GM21515 (cell line): ENCODE data around the gene PIGC.

Experiments used
- ATAC-seq: cut with Tn5 transposase; IDR thresholded peaks from one replicate; pipeline ENCODE4 v1.9.1; 2021; ENCODE audit not compliant: unreplicated experiment

The PIGC gene

DNA sequence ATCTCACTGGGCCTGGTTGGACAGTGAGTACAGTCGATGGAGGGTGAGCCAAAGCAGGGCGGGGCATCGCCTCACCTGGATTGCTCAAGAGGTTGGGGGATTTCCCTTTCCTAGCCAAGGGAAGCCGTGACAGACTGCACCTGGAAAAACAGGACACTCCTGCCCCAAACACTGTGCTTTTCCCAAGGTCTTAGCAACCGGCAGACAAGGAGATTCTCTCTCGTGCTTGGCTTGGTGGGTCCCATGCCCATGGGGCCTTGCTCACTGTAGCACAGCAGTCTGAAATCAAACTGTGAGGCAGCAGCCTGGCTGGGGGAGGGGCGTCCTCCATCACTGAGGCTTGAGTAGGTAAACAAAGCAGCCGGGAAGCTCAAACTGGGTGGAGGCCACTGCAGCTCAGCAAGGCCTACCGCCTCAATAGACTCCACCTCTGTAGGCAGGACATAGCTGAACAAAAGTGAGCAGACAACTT is 12.1 kb downstream of the PIGC start:
- ATAC-seq, result no peak

DNA sequence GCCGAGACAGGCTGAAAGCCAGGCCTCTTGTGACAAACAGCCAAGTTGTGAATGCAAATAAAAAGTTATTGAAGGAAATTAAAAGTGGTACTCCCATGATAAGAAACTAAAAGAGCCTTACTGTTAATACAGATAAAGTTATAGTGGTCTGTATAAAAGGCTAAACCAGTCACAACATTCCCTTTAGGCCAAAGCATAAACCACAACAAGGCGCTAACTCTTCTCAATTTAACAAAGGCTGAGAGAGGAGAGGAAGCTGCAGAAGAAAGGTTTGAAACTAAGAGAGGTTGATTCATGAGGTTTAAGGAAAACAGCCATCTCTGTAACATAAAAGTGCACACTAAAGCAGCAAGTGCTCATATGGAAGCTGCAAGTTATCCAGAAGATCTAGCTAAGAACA is 12.7 kb downstream of the PIGC start:
- no peak for ATAC-seq

DNA sequence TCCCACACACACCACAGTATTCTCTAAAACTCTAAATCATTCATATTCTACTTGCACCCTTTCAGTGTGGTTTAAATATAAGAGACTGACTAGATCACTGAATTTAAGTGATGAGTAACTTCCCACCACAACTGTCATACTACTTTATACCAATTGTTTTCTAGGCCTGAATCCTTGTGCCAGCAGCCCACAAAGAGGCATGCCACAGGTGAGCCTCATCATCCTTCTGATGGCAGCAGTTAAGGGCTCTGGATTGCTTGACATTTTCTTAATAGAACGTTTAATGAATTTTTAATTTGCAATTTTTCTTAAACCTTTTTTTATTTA is 13.8 kb downstream of the PIGC start:
- ATAC-seq, result no peak

DNA sequence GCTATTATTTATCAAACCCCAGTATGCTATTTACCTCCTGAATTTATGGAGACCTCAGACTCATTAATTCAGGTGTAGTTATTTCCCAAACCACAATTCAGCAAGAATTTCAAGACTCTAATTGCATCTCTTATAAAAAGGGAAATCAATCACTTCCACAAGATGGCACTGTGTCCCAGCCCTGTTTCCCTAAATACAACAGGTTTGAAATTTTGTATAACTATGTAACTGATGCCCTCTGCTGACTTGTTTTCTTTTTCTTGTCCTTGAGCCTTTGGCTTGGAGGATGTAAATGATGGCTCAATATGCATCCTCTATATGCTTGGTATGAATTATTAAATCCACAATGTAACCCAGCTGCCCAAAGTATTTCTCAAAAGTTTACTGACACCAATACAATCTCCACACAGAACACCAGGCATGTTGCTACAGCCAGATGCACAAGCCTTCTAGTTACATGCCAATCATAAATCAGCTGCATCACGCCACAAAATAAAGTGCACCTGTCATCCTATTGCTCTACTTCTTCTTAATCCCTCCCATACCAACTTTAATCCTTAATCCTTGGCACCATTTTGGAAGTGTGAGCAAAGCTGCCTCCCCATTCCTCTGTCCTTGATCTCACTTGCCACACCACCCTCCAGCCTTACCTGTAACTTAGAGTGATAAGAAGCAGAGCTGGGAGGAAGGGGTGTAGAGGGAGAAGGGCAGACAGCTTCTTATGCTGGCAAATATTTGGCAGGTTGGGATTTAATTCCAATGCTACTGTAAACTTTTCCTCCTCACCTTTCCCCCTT is 14.3 kb downstream of the PIGC start:
- ATAC-seq, result no peak

DNA sequence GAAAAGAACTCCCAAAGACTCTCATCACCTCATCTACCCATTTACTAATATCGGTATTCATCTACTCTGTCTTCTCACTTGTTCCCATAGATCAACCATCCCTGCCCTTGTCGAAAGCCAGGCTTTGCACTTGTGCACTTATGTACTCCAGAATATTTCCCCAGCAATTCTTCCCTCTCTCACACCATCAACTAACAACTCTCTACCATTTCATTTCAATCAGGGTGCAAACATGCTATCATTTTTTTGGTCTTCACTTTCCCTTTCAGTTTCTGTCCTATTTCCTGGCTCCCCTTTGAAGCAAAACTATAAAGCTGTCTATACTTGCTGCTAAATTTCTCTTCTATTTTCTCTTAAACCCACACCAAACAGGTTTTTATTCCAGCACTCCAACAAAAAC is 16.7 kb downstream of the PIGC start:
- no peak for ATAC-seq

DNA sequence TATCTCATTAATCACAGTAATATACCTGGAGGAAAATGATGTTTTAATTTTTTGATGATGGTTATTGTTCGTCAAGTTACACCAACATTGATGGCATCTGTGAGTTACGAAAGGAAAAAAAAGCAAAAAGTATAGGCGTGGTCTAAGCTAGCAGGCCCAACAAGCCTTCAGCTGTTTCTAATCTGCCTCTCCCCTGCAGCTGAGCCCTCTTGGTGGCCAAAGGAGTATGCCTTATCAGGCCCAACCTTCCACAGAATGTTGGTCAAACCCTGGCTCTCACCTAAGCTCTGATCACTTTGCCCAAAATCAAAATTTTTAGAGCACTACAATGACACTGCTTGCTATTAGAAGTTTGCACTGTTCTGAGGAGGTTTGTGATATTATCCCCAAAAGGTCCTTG is 18.5 kb downstream of the PIGC start:
- no peak for ATAC-seq

DNA sequence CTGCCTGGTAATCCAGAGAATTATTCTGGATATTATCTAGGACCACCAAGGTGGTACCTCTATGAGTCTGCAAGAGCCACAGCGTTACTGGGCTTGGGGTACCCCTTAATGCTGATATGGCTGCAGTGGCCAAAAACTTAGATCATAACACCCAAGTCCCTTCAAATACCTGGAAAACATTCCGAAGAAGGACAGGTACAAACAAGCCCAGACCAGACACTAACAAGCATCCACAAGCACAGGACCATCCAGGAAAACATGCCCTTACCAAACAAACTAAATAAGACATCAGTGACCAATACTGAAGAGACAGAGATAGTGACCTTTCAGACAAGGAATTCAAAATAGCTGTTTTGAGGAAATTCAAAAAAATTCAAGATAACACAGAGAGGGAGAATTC is 20.5 kb downstream of the PIGC start:
- no peak for ATAC-seq

DNA sequence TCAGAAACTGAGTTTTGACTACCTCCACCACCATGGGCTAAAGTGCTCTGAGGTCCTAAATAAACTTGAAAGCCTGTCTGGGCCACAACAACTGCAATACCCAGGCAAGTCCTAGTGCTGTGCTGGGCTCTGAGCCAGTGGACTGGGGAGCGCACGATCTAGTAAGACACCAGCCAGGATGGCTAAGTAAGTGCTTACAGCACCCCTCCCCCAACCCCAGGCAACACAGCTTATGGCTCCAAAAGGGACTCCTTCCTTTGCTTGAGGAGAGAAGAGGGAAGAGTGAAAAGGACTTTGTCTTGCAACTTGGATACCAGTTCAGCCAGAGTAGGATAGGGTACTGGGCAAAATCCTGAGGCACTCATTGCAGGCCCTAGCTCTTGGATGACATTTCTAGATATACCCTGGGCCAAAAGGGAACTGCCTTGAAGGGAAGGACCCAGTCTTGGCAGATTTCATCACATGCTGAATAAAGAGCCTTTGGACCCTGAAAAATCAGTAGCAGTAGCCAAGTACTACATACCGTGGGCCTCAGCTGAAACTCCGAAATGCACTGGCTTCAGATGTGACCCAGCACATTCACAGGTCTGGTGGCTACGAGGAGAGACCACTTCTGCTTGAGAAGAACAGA is 21.8 kb downstream of the PIGC start:
- no peak for ATAC-seq

DNA sequence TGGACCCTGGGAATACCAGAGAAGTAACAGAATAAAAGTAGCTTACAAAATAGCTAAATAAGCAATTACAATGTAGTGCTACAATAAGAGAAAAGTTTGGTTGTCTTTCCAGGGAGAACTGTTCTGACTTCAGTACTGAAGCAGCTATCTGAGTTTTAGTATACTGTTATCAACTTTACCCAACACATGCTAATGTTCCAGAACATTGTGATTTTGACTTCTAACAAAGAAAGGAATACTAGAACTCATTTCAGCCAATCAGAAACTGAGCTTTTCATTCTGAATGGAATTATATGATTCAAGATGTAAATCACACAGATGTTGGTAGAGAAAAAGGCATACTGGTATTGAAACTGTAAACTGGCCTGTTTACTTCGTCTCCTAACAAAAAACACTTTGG is 23.5 kb downstream of the PIGC start, which contains the start of gene C1orf105:
C1orf105 (plus strand) TSS at position 301 of the 400 bp plus-strand sequence. CDS start 201 bp downstream, outside the sequence.
- ATAC-seq, result no peak

DNA sequence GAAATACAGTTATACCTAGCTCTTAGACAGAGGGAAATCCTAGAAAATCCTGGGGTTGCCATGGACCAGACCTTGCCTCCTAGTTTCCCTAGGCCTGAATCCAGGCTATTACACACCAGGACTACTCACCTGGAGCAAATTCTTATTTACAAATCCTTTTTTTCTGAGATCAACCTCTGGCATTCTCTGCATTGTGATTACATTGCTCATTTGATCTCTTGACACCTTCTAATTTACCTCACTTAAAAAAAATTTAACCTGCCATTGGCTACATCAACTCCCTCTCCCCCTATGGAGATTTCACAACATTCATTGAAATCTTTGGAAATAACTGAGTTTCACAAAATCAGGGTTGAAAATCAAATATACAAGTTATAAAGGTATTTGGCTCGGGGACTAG is 26.3 kb downstream of the PIGC start:
- ATAC-seq, result no peak

DNA sequence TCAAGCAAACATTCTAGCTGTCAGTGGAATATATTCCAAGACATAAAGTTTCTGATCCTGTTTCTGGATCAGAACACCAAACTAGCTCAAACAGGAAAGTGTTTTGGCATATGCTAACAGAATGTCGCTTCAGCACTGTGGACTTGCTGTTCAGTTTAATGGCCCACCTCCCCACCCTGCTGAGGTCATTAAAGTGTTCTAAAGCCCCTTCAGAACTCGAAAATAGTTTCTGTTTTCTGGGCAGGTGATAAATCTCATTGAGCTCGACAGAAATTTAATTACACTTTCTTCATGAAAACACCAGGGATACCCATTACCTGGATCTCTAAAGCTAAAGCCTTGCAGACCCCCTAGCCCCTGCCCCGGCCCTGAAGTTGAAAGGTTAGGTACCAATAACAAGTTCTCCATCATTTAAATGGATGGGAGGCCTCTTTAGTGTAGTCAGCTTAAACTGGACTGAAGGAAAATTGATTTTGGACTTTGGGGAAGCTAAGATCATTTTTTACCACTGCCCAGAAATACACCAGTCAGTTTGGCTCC is 27.3 kb downstream of the PIGC start:
- ATAC-seq, result no peak

DNA sequence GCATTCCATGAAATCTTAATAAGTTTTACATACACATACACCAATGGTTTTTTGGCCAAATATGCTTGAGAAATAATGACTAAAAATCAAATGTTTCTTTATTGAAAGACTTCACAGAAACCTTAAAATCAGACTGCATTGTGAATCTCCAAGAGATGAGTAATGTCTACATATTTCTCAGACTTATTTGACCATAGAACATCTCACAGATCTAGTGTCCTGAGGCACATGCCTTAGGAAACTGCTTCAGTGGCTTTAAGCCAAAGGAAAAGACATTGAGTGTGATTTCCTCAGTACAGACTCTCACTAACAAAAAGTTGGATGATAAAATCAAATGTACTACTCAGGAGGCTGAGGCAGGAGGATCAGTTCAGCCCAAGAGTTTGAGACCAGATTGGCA is 29.5 kb downstream of the PIGC start:
- no peak for ATAC-seq

DNA sequence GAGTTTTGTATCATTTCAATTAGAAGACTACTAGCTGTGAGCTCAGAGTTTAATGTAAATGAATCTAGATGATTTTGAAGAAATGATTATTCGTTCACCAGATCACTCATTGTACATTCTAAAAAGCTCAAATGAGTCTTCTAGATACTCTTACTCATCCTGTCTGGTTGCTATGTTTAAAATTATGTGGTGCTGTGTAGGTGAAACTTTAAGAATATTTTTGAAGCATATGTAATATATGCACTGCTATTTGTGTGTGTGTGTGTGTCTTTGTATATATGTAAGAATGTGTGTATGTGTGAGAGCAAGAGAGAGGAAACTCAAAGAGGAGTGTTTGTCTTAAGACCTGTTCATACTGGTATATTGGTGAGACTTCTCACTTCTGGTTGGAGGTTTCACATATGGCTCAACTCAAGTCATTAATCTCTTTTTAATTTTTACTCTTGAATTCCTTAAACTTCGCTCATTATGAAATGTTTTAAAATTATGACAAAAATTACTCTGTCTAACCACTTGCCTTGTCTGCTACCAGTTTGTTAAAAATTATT is 32.0 kb downstream of the PIGC start:
- ATAC-seq, result no peak

DNA sequence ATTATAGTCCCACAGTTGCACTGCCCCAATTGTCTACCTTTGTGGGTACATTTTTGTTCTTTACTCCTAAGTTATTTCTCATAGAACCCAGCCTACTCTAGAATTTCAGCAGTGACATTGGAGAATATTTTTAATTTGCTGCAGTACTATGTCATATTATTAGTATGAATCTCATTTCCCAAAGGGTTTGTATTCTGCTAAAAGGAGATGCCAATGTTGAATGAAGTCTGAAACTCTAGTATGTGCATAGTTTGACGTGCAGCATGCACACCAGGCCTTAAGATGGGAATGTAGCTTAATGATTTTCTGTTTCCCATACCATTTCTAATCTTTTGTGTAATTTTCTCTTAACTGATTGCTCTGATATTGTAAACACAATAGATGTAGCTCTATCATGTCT is 33.8 kb downstream of the PIGC start:
- no peak for ATAC-seq

DNA sequence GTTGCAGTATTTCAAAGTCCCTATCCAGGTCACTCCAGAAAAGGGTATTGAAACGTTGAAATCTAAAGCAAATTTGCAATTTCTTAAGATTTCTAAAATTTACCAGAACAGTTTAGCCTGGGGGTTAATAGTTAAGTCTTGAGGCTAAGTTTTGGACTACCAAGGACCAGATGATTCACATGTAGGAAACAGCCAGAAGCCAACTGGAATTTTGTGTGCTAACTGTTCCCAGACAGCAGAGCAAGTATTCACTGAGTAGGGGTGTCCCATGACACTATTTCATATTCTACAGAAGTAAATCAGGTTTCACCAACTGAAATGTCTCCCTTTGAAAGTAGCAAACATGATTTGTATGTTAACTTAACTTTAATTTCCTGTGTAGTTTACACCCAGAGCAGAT is 34.9 kb downstream of the PIGC start:
- no peak for ATAC-seq

DNA sequence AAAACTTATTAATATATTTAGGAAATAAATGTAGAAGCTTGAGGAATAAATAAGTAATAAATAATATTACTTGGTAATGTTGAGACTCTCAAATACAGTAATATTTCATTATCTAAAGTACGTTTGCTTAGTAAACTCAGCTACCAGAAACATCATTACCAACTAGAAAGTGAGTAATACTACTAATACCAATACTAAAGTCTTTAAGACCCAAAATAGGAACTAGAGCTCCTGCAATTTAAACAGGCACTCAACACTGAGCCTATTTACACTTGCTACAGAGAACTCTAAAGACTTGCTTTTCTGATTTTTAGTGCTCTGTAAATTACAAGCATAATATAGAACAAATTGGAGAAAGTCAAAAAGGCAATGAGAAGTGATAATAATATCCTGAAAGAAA is 36.9 kb downstream of the PIGC start:
- ATAC-seq, result no peak

DNA sequence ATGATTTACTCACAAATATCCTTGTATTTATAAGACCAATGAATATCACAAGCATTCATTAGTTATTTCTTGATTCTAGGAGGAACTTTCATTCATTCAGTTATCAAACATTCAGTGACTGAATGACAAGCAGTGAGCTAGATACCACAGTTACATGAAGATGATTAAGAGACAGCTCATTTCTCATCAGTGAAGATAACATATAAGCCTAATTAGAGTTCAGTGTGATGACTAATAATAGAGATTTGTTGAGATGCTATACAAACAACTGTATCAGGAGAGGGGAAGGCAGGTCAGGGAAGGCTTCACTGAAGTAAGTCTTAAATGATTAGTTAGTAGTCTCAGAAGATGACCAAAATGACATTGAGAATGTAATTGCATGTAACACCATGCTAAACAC is 38.0 kb downstream of the PIGC start:
- ATAC-seq, result no peak

DNA sequence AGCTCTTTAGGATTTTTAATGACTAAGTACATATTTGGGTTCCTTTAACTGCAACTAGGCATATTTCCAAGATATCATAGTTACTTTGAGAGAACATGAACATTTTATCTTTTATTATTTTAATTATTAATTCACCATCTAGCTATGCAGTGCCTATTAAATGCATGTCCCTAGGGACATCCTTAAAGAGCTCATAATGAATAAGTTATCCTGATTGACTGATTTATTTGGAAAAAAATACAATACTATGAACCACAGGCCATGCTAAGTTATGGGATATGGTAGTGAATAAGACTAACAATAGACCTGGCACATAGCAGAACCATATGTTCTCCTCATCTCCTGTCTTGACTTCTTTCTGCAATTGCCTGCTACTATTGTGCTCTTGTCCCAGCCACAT is 39.7 kb downstream of the PIGC start:
- ATAC-seq, result no peak

DNA sequence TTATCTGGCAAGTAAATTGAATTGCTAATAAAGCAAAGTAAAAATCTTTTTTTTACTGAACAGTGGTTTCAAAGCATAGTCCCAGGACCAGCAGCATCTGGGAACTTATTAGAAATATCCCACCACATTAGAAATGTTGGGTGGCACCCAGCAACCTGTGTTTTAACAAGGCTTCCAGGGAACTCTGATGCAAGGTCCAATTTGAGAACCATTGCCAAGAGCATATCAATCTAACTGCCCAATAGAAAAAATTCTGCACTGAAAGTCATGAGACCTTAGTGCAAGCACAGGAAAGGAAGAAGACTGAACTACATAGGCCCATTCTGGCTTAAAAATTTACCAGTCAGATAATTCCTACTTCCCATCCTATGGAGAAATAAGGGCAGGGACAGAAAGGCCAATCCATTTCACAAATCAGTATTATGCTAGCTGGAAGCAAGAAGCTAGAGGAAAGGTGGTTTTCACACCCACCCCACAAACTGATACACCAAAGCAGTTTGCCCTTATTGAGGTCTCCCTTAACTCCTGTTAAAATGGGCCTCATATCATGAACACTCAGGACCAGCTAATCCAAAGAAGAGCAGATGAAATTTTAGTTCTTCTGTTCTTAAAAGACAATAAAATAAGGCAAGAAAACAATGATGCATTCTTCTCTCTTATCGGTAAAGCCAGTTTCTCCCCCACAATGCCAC is 40.8 kb downstream of the PIGC start:
- ATAC-seq, result no peak

DNA sequence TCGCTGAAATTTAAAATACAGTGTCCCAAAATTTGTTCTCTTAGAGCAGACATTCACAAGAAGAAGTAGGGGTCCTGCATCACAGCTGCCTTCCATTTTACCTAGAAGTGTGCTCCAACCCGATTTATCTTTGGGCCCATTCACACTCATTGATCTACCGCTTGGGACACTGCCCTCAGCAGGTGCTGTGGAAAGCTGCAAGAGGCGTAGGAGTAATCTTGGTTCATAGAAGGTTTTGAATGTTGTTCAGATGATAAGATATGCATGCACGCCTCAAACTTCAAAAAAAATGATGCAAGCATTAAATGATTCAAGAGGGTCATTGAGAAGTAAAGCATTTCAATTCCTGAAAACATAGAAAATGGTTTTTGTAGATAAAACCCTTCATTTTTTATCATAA is 42.0 kb downstream of the PIGC start:
- no peak for ATAC-seq

DNA sequence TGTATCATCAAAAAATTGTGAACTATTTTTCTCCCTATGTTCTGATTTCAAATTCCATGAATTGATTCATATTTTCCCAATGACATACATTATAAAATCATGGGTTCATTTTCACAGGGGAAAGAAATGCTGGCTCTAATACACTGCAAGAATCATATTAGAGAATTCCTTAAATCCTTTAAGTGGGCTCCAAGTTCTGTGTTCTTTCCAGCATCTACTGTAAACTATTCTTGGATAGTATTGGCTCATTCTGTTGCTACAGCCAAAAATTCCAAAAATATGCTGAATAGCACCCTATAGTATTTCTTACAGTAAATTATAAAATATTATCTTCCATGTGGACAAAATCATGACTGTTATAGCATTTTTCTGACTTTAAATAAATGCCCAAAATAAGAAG is 42.4 kb downstream of the PIGC start:
- ATAC-seq, result no peak

DNA sequence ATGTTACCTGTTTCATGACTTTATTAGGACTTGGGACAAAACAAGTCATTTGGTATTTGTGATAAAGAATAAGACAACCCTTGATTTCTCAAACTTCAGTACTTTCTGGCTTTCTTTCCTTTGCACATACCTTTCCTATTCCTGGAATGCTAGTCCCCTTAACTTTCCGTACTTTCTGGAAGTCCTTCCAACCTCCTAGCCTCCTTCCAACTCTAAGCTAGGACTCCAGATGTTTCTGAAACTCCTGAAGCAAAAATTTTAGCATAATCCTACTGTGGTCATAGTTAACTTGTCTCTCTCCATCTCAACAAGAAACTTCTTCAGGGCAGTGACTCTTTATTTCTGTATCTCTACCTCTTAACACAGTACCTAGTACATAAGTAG is 43.2 kb downstream of the PIGC start:
- ATAC-seq, result no peak
